ENCODE measurements around the gene TBC1D8B. TPM values are rescaled to one million over a fixed set of nuclear protein-coding genes. Genes with fewer than 3 reads are reported as not detected.

Gene TBC1D8B
- total and polyA plus RNA-seq, 2 of the 13 experiments (the other 11 are each of a cell fraction or from before 2014, with no cell fraction given): 6.2 to 7.2 TPM

GRCh38 chrX:106906361-106906760 is 103.9 kb downstream of the TBC1D8B start:
- Histone ChIP-seq H3K9ac (ENCODE audit: insufficient read depth, low read depth, low read length) (no peak overlapping the region), H2AFZ (ENCODE audit: low read length) (no peak overlapping the region), H3K27ac (ENCODE audit: extremely low read length, insufficient read depth, low read length) (no peak overlapping the region), H4K20me1 (ENCODE audit: insufficient read depth, low read length) (no peaks in the 10 kb centered on the region), H3K9me3 (ENCODE audit: low read length) (no peaks in the 10 kb centered on the region), H3K4me1 (ENCODE audit: insufficient read depth, low read length) (peaks cover 54% of the 10 kb centered on the region), H3K36me3 (replicated peaks in 1 of 2; ENCODE audit: control insufficient read depth in 1 of 2, insufficient read depth in 2 of 2, low read length in 2 of 2) (no peaks in the 10 kb centered on the region), H3K79me2 (ENCODE audit: insufficient read depth, low read length) (no peaks in the 10 kb centered on the region), H3K4me2 (ENCODE audit: low read depth, low read length) (no peak overlapping the region), H3K27me3 (ENCODE audit: control insufficient read depth in 1 of 2, insufficient read depth in 2 of 2, low read length in 2 of 2) (no peaks in the 10 kb centered on the region), H3K4me3 (replicated peaks in 1 of 3; ENCODE audit: insufficient read depth in 1 of 3, low read depth in 2 of 3, low read length in 3 of 3) (no peak overlapping the region)
- 96% methylated on average over 4 of the region's 6 CpGs for WGBS (ENCODE audit: low lambda C conversion rate)
- ChIA-PET CTCF (ENCODE audit: low intra/inter-chr PET ratio, low total read pairs) (no interaction called here), POLR2A (interaction anchor here (0.7 kb wide), 1 partner anchor 14 kb away, joined by 3 read pairs; the partner anchor contains the start of gene CLDN2)
- no peak for FAIRE-seq
- no peak for TF ChIP-seq ZNF781 (CRISPR knock-in tag; IDR thresholded peaks at IDR 0.05; ENCODE audit: borderline replicate concordance, not compliant biosample characterization)
- TF ChIP-seq FOXC1 (CRISPR knock-in tag; IDR thresholded peaks at IDR 0.05; ENCODE audit: borderline replicate concordance): no peak
- TF ChIP-seq GTF3A (CRISPR knock-in tag; conservative IDR thresholded peaks at IDR 0.05): no peak
- no peak for TF ChIP-seq ZNF383 (CRISPR knock-in tag; IDR thresholded peaks at IDR 0.05; ENCODE audit: borderline replicate concordance)
- TF ChIP-seq ZFP37 (CRISPR knock-in tag; IDR thresholded peaks at IDR 0.05; ENCODE audit: borderline replicate concordance): no peak
- no peak for TF ChIP-seq MIER2 (CRISPR knock-in tag; IDR thresholded peaks at IDR 0.05)
- no peak for TF ChIP-seq NR1H2 (CRISPR knock-in tag; IDR thresholded peaks at IDR 0.05; ENCODE audit: borderline replicate concordance, low read depth)
- no peak for TF ChIP-seq GABPB1 (CRISPR knock-in tag; IDR thresholded peaks at IDR 0.05)
- no peak for TF ChIP-seq ELK4 (CRISPR knock-in tag; IDR thresholded peaks at IDR 0.05; ENCODE audit: borderline replicate concordance)
- no peak for TF ChIP-seq ZFP36L1 (CRISPR knock-in tag; IDR thresholded peaks at IDR 0.05)
- no peak for TF ChIP-seq PCBP2 (optimal IDR thresholded peaks at IDR 0.05; ENCODE audit: low read depth, low read length, poor library complexity, severe bottlenecking)
- TF ChIP-seq ZFX (CRISPR knock-in tag; IDR thresholded peaks at IDR 0.05; ENCODE audit: low read depth): no peak
- TF ChIP-seq TOE1 (CRISPR knock-in tag; IDR thresholded peaks at IDR 0.05): no peak
- no peak for TF ChIP-seq FUBP1 (CRISPR knock-in tag; IDR thresholded peaks at IDR 0.05; ENCODE audit: borderline replicate concordance)
- TF ChIP-seq MTA1 (CRISPR knock-in tag; IDR thresholded peaks at IDR 0.05; ENCODE audit: borderline replicate concordance): no peak
- TF ChIP-seq ZNF501 (CRISPR knock-in tag; IDR thresholded peaks at IDR 0.05): no peak
- TF ChIP-seq HOXA9 (CRISPR knock-in tag; IDR thresholded peaks at IDR 0.05; ENCODE audit: borderline replicate concordance): no peak
- intact Hi-C loops (cut with micrococcal nuclease; ENCODE audit: unreplicated experiment): no loop called here
- no peak for ATAC-seq
- BruUV-seq (replicated peaks): no TSS peak
- DNase-seq (ENCODE audit: low spot score): no peak
- in situ Hi-C loops (cut with HindIII; ENCODE audit: extremely low pct_ligation_motif_present, low pct_unique_long_range_greater_than_20kb): no loop called here

All from HepG2 (cell line).